NCI-H2171 treated with DMSO at 0.1 percent for 48 hours (cell line): ENCODE results near the gene STH.

Experiments
- DNase-seq: peaks from one replicate; lab custom pipeline; 2025; lab: John Stamatoyannopoulos, UW

Gene STH

GRCh38 chr17:46027976-46028325 lies 28.9 kb downstream of the STH start:
- DNase-seq: no peak

GRCh38 chr17:46028374-46028773 lies 29.3 kb downstream of the STH start:
- no peak for DNase-seq

GRCh38 chr17:46028981-46029565 lies 30.0 kb downstream of the STH start:
- DNase-seq: no peak

- DNase-seq: no peak
These were observed 30.6 kb downstream of the STH start for GRCh38 chr17:46029627-46030026.

GRCh38 chr17:46030752-46031151 lies 31.7 kb downstream of the STH start:
- DNase-seq: no peak

- DNase-seq: no peak
These were observed 32.4 kb downstream of the STH start for GRCh38 chr17:46031440-46031839.

GRCh38 chr17:46031920-46032319 lies 32.9 kb downstream of the STH start:
- DNase-seq: no peak

- DNase-seq: no peak
These were observed 33.9 kb downstream of the STH start for GRCh38 chr17:46032909-46033308.

GRCh38 chr17:46033392-46033791 lies 34.3 kb downstream of the STH start:
- DNase-seq: no peak

- DNase-seq: no peak
These were observed 36.2 kb downstream of the STH start for GRCh38 chr17:46035112-46035818.

- DNase-seq: no peak
These were observed 37.4 kb downstream of the STH start for GRCh38 chr17:46036491-46036890.

- no peak for DNase-seq
These were observed 38.7 kb downstream of the STH start for GRCh38 chr17:46037722-46038255.

- no peak for DNase-seq
These were observed 39.4 kb downstream of the STH start for GRCh38 chr17:46038414-46038813.

- DNase-seq: no peak
These were observed 39.9 kb downstream of the STH start for GRCh38 chr17:46038937-46039336.

GRCh38 chr17:46039592-46040186 lies 40.6 kb downstream of the STH start:
- DNase-seq: no peak

- DNase-seq: no peak
These were observed 43.2 kb downstream of the STH start for GRCh38 chr17:46042246-46042645.

- DNase-seq: no peak
These were observed 43.9 kb downstream of the STH start for GRCh38 chr17:46042925-46043324.

- no peak for DNase-seq
These were observed 44.6 kb downstream of the STH start for GRCh38 chr17:46043606-46044005.

GRCh38 chr17:46044286-46044928 lies 45.4 kb downstream of the STH start:
- peak; percentile 76 for DNase-seq

GRCh38 chr17:46044989-46045388 lies 45.9 kb downstream of the STH start:
- DNase-seq: no peak

- DNase-seq: no peak
These were observed 46.6 kb downstream of the STH start for GRCh38 chr17:46045639-46046038.

GRCh38 chr17:46046957-46047356 lies 47.9 kb downstream of the STH start:
- no peak for DNase-seq

GRCh38 chr17:46047398-46047797 lies 48.3 kb downstream of the STH start:
- no peak for DNase-seq
